GM12878 (cell line): Measurements from ENCODE around the gene C22orf42. TPM values are rescaled to one million over a fixed set of nuclear protein-coding genes. Genes with fewer than 3 reads are reported as not detected.

ENCODE experiments used
- ATAC-seq: fragments of 200-7000 bp; cut with Tn5 transposase; 3 replicates; pipeline ENCODE4 v1.9.1; 2020; ENCODE audit warnings: mild to moderate bottlenecking, moderate library complexity
- BruUV-seq: library from RNA; stranded (reverse); fragments of 400-500 nt; replicated peaks from 2 replicates; lab custom pipeline; 2021; lab: Mats Ljungman, UMichigan
- CTCF ChIA-PET: fragments of 300-600 bp; sonication (Branson Sonifier 250); formaldehyde crosslinking; extraction: SDS; loops from one replicate; lab custom pipeline; 2021; ENCODE audit warnings: inconsistent platforms; lab: Yijun Ruan, JAX
- POLR2A ChIA-PET: fragments of 350-600 bp; formaldehyde crosslinking; extraction: SDS; loops from one replicate; lab custom pipeline; 2021; ENCODE audit warnings: inconsistent platforms; lab: Charles Lee
- RAD21 ChIA-PET: fragments of 300-600 bp; sonication (Branson Sonifier 250); formaldehyde crosslinking; loops from one replicate; lab custom pipeline; 2023; ENCODE audit warnings: antibody characterized with exemption; ENCODE audit not compliant: unreplicated experiment; lab: Charles Lee
- SMC1A ChIA-PET: fragments of 300-600 bp; sonication (Branson Sonifier 250); formaldehyde crosslinking; loops from one replicate; lab custom pipeline; 2023; ENCODE audit not compliant: unreplicated experiment, uncharacterized antibody; lab: Charles Lee
- DNase-seq: peaks from one replicate; pipeline ENCODE4 v3.0.0-alpha.2; 2011; ENCODE audit warnings: low read depth, low spot score
- FAIRE-seq: peaks from 3 replicates; lab custom pipeline; 2011; peaks lifted over from hg19 to GRCh38; lab: Jason Lieb, UNC
- H2AFZ ChIP-seq: 2 replicates; pipeline ENCODE4 v1.6.0; 2011; ENCODE audit warnings: low read depth, low read length, control low read depth; ENCODE audit not compliant: control insufficient read depth
- H3K27ac ChIP-seq: 2 replicates; pipeline ENCODE4 v1.5.1; 2011; ENCODE audit warnings: control low read depth; ENCODE audit not compliant: control insufficient read depth, insufficient read depth
- H3K27me3 ChIP-seq, 2 experiments: replicated peaks in 1 of 2; 2 replicates each; pipeline versions ENCODE4 v1.6.0 to v1.6.1; 2011; ENCODE audit warnings: low read length in 1 of 2; ENCODE audit not compliant: control insufficient read depth in 2 of 2, insufficient read depth in 2 of 2
- H3K36me3 ChIP-seq, 2 experiments: 2 replicates each; pipeline ENCODE4 v1.5.1; 2011; ENCODE audit warnings: low read length in 1 of 2; ENCODE audit not compliant: control insufficient read depth in 2 of 2, insufficient read depth in 2 of 2
- H3K4me1 ChIP-seq: 2 replicates; pipeline ENCODE4 v1.6.1; 2011; ENCODE audit warnings: mild to moderate bottlenecking, low read length, moderate library complexity, mixed read lengths; ENCODE audit not compliant: control insufficient read depth, insufficient read depth
- H3K4me2 ChIP-seq: 2 replicates; pipeline ENCODE4 v1.6.0; 2011; ENCODE audit warnings: control low read depth; ENCODE audit not compliant: control insufficient read depth, insufficient read depth
- H3K4me3 ChIP-seq: fragments of 200-600 bp; sonication (generic); 2 replicates; pipeline ENCODE4 v1.5.1; 2016
- H3K79me2 ChIP-seq: 2 replicates; pipeline ENCODE4 v1.6.0; 2011; ENCODE audit warnings: low read length; ENCODE audit not compliant: control insufficient read depth, insufficient read depth
- H3K9ac ChIP-seq: 2 replicates; pipeline ENCODE4 v1.8.0; 2011; ENCODE audit warnings: low read length, control low read depth, mixed read lengths; ENCODE audit not compliant: control insufficient read depth, insufficient read depth
- H3K9me3 ChIP-seq: replicated peaks from 3 replicates; pipeline ENCODE4 v1.5.1; 2011; ENCODE audit warnings: mild to moderate bottlenecking, low read length; ENCODE audit not compliant: control insufficient read depth, insufficient read depth
- H4K20me1 ChIP-seq: 2 replicates; pipeline ENCODE4 v1.6.0; 2011; ENCODE audit not compliant: control insufficient read depth, insufficient read depth
- ATF2 ChIP-seq: IDR thresholded peaks from 2 replicates; pipeline ENCODE4 v1.6.1; 2012; ENCODE audit warnings: low read length, inconsistent platforms
- ELK1 ChIP-seq: IDR thresholded peaks from 2 replicates; pipeline ENCODE4 v1.6.1; 2012; ENCODE audit warnings: low read depth, low read length, improper control_type of control experiment
- ETV6 ChIP-seq, 2 experiments: fragments of 450-650 bp in 1 of 2; IDR thresholded peaks in 1 of 2; conservative IDR thresholded peaks in 1 of 2; 2 replicates each; pipeline ENCODE4 v1.6.1; 2014; ENCODE audit warnings: antibody characterized with exemption in 1 of 2, borderline replicate concordance in 1 of 2, low read depth in 1 of 2, mild to moderate bottlenecking in 1 of 2, moderate library complexity in 1 of 2
- FOS ChIP-seq: IDR thresholded peaks from 3 replicates; pipeline ENCODE4 v1.6.1; 2011; ENCODE audit warnings: borderline replicate concordance; ENCODE audit not compliant: insufficient read length; ENCODE audit errors: extremely low read depth
- POU2F2 ChIP-seq: IDR thresholded peaks from 3 replicates; pipeline ENCODE4 v1.6.1; 2011; ENCODE audit warnings: low read depth, mild to moderate bottlenecking, low read length, borderline replicate concordance
- RB1 ChIP-seq: fragments of 450-650 bp; formaldehyde crosslinking; IDR thresholded peaks from 2 replicates; pipeline ENCODE4 v1.6.1; 2017; ENCODE audit warnings: mild to moderate bottlenecking, borderline replicate concordance
- SKIL ChIP-seq: fragments of 450-650 bp; IDR thresholded peaks from 2 replicates; pipeline ENCODE4 v1.6.1; 2017; ENCODE audit warnings: mild to moderate bottlenecking, low read depth, inconsistent platforms; ENCODE audit not compliant: poor library complexity, severe bottlenecking
- SMC3 ChIP-seq: IDR thresholded peaks from 2 replicates; pipeline ENCODE4 v1.6.1; 2011; ENCODE audit warnings: low read length, improper control_type of control experiment, borderline replicate concordance
- STAT3 ChIP-seq: IDR thresholded peaks from 2 replicates; pipeline ENCODE4 v1.6.1; 2011; ENCODE audit warnings: low read depth, low read length, improper control_type of control experiment
- SUPT20H ChIP-seq: IDR thresholded peaks from 2 replicates; pipeline ENCODE4 v1.6.1; 2011; ENCODE audit warnings: low read depth, mild to moderate bottlenecking, low read length, moderate library complexity, borderline replicate concordance; ENCODE audit not compliant: control insufficient read depth
- ZBTB33 ChIP-seq: fragments of 450-650 bp; IDR thresholded peaks from 2 replicates; pipeline ENCODE4 v1.6.1; 2017; ENCODE audit warnings: mild to moderate bottlenecking
- ZNF274 ChIP-seq: IDR thresholded peaks from one replicate; pipeline ENCODE4 v1.8.0; 2011; ENCODE audit not compliant: insufficient read length, insufficient read depth
- ZSCAN29 ChIP-seq: fragments of 450-650 bp; IDR thresholded peaks from 2 replicates; pipeline ENCODE4 v1.6.1; 2017; ENCODE audit warnings: mild to moderate bottlenecking, moderate library complexity
- in situ Hi-C: fragments of 300-500 bp; cut with MboI; formaldehyde crosslinking; loops from 9 replicates; pipeline ENCODE4 v1.14.3; 2018; ENCODE audit warnings: mixed read lengths
- intact Hi-C: fragments of 100-400 bp; cut with micrococcal nuclease; formaldehyde crosslinking; loops from one replicate; pipeline ENCODE4 v1.14.2; 2022; ENCODE audit not compliant: unreplicated experiment
- polyA plus RNA-seq, 11 experiments: library from polyadenylated mRNA; depleted of rRNA in 4 of 11; unstranded in 6 of 11; stranded (reverse) in 5 of 11; fragments of >200 nt; fragmentation: Nextera tagmentation in 4 of 11; fragmentation: Illumina TruSeq in 1 of 11; extraction: Ambion mirVana in 4 of 11; extraction: Trizol in 1 of 11; gene quantifications; 1 replicate in 1 of 11; 2 replicates in 10 of 11; pipeline versions ENCODE4 v1.2.1 to v1.2.3, GENCODE V29; 2011 to 2016; ENCODE audit warnings: inconsistent platforms in 2 of 11, missing spikeins in 2 of 11, low read depth in 1 of 11
- total RNA-seq, 4 experiments: library from RNA; depleted of rRNA in 3 of 4; stranded (reverse); fragments of >200 nt in 3 of 4; fragmentation: Illumina TruSeq in 1 of 4; extraction: Trizol in 1 of 4; gene quantifications; 2 replicates each; pipeline versions ENCODE4 v1.2.1 to v1.2.3, GENCODE V29; 2013 to 2021

C22orf42 gene
- total and polyA plus RNA-seq, 10 of the 15 experiments (the other 5 are each of a cell fraction or from before 2014, with no cell fraction given) = not detected

- no peak for TF ChIP-seq ZBTB33
- TF ChIP-seq SMC3 = no peak
These were observed 14.4 kb downstream of the C22orf42 start (continued) for GRCh38 chr22:32144496-32145274.

GRCh38 chr22:32142600-32142999, 16.5 kb downstream of the C22orf42 start:
- CTCF ChIA-PET = interaction anchor here (1.6 to 2.0 kb wide), 2 partner anchors 123 to 236 kb away, joined by 4 to 5 read pairs; no protein-coding TSS in a partner anchor
- POLR2A ChIA-PET = no interaction called here
- RAD21 ChIA-PET = no interaction called here

More at GRCh38 chr22:32142600-32142999, 16.5 kb downstream of the C22orf42 start:
- Histone ChIP-seq H3K27ac (no peak overlapping the region), H3K4me2 (no peak overlapping the region), H3K4me1 (peaks cover 2% of the 10 kb centered on the region), H3K4me3 (no peak overlapping the region), H3K9ac (no peak overlapping the region), H3K36me3 (no peaks in the 10 kb centered on the region), H2AFZ (no peak overlapping the region), H4K20me1 (no peaks in the 10 kb centered on the region), H3K9me3 (no peaks in the 10 kb centered on the region; the same call in 2 of the 3 replicates), H3K27me3 (no peaks in the 10 kb centered on the region; a peak in 1 of 4 replicates), H3K79me2 (no peaks in the 10 kb centered on the region)
- in situ Hi-C loops = no loop called here
- FAIRE-seq = no peak
- no peak for DNase-seq
- BruUV-seq = no TSS peak
- no peak for ATAC-seq
- SMC1A ChIA-PET = interaction anchor here (1.1 kb wide), 1 partner anchor 332 kb away, joined by 5 read pairs; the partner anchor contains the start of gene FBXO7
- TF ChIP-seq RB1 (no peak), SKIL (no peak), FOS (no peak), ZSCAN29 (no peak), ELK1 (no peak), ATF2 (no peak), ZNF274 (no peak), ETV6 (conservative IDR thresholded peaks at IDR 0.05 in 1 of 2, IDR thresholded peaks at IDR 0.05 in 1 of 2; ENCODE audit: borderline replicate concordance in 1 of 2, low read depth in 1 of 2) (no peak), SUPT20H (no peak), STAT3 (no peak), POU2F2 (no peak)
- intact Hi-C loops = no loop called here
